Osteocyte (in vitro differentiated cells): Measurements from ENCODE around the gene SUCO. TPM values are rescaled to one million over a fixed set of nuclear protein-coding genes. Genes with fewer than 3 reads are reported as not detected.

Experiments used
- DNase-seq: peaks from one replicate; pipeline ENCODE4 v3.0.0; 2021; ENCODE audit warnings: mixed read lengths; ENCODE audit not compliant: unreplicated experiment; ENCODE audit errors: extremely low spot score
- H3K27ac Mint-ChIP-seq: one replicate; pipeline ENCODE4 v1.8.0; 2021; ENCODE audit warnings: mild to moderate bottlenecking, mixed read lengths; ENCODE audit not compliant: unreplicated experiment
- H3K27me3 Mint-ChIP-seq: one replicate; pipeline ENCODE4 v1.8.0; 2021; ENCODE audit warnings: mixed read lengths; ENCODE audit not compliant: unreplicated experiment
- H3K36me3 Mint-ChIP-seq: one replicate; pipeline ENCODE4 v1.8.0; 2021; ENCODE audit warnings: mixed read lengths; ENCODE audit not compliant: unreplicated experiment
- H3K4me1 Mint-ChIP-seq: one replicate; pipeline ENCODE4 v1.8.0; 2021; ENCODE audit warnings: mixed read lengths; ENCODE audit not compliant: unreplicated experiment
- H3K4me3 Mint-ChIP-seq: one replicate; pipeline ENCODE4 v1.8.0; 2021; ENCODE audit warnings: mild to moderate bottlenecking, moderate library complexity, mixed read lengths; ENCODE audit not compliant: unreplicated experiment
- H3K9me3 Mint-ChIP-seq: one replicate; pipeline ENCODE4 v1.8.0; 2021; ENCODE audit warnings: mixed read lengths; ENCODE audit not compliant: unreplicated experiment
- CTCF ChIP-seq: fragments of 200-600 bp; sonication (generic); IDR thresholded peaks from 2 replicates; pipeline ENCODE4 v1.5.0; 2021; ENCODE audit warnings: antibody characterized with exemption, mild to moderate bottlenecking, moderate library complexity
- long read RNA-seq: library from polyadenylated mRNA; unstranded; transcript quantifications from one replicate; pipeline ENCODE4 v2.0.0, GENCODE V29; 2021
- total RNA-seq: library from RNA; stranded (reverse); gene quantifications from 2 replicates; pipeline ENCODE4 v1.2.1, GENCODE V29; 2021

Gene SUCO
- total RNA-seq, result 30.4 and 30.7 TPM in 2 replicates
- long read RNA-seq, partial matches to known transcripts, result 18 of 26 reads
- long read RNA-seq, other reads (novel, unspliced or antisense), result 4 of 26 reads

GRCh38 chr1:172532700-172533512 is at the start of gene SUCO:
SUCO (plus strand) TSS chr1:172533150; CDS start chr1:172533436, 286 bp downstream.
- H3K4me3 Mint-ChIP-seq, result peak within 1 kb of the TSS; percentile 93
- H3K27ac Mint-ChIP-seq, result peak within 1 kb of the TSS; percentile 100
- DNase-seq, result peak; percentile 100
- TF ChIP-seq CTCF, result peak; percentile 37
- no peaks in the 10 kb centered on the region for H3K9me3 Mint-ChIP-seq
- peaks cover 32% of the 10 kb centered on the region for H3K4me1 Mint-ChIP-seq
- H3K27me3 Mint-ChIP-seq, result peaks cover 10% of the 10 kb centered on the region
- no peaks in the 10 kb centered on the region for H3K36me3 Mint-ChIP-seq

DNA sequence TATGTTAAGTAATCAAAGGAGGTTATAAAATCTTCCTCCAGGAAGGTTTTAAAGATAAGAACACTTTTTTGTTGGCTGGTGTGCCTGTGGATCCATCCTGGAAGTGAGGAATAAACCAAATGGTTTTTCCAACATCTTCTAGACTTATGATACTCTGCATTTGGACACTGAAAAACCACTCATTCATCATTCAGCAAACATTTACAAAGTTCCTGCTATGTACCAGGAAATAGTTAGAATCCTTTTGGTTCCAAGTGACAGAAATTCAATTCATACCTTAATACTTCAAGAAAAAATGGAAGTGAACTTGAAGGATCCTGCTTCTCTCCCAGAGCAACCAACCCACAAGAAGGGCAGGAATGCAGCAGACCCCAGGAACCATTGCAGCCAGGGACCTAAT is 49.5 kb upstream of the SUCO start:
- H3K36me3 Mint-ChIP-seq, result no peaks in the 10 kb centered on the region
- TF ChIP-seq CTCF, result no peak
- H3K9me3 Mint-ChIP-seq, result no peaks in the 10 kb centered on the region
- H3K4me3 Mint-ChIP-seq, result no peak overlapping the region
- H3K4me1 Mint-ChIP-seq, result no peaks in the 10 kb centered on the region
- DNase-seq, result no peak
- no peak overlapping the region for H3K27ac Mint-ChIP-seq
- peaks cover 52% of the 10 kb centered on the region for H3K27me3 Mint-ChIP-seq

DNA sequence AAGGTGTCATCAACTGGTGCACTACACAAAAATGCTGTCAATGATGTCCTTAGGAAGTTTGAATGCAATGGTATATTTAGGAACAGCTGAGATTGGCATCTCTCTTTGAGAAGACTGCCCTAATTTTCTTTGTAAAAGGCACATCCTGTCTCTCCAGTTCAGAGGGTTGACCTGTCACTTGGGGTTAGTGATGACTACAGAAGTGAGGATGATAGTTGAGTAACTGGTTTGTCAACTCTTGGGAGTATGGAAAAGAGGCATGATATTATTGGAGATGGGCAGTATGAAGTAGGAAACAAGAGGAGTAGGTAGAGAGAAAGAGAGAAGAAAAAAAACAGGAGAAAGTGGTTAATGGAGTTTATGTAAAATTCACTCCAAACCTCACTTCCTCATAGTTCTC is 48.7 kb upstream of the SUCO start:
- Mint-ChIP-seq H3K4me3 (no peak overlapping the region), H3K4me1 (no peaks in the 10 kb centered on the region), H3K9me3 (no peaks in the 10 kb centered on the region), H3K27me3 (peaks cover 59% of the 10 kb centered on the region), H3K36me3 (peaks cover 2% of the 10 kb centered on the region), H3K27ac (no peak overlapping the region)
- DNase-seq, result no peak
- TF ChIP-seq CTCF, result no peak

GRCh38 chr1:172485626-172486025 is 47.3 kb upstream of the SUCO start:
- no peaks in the 10 kb centered on the region for H3K9me3 Mint-ChIP-seq
- peaks cover 54% of the 10 kb centered on the region for H3K27me3 Mint-ChIP-seq
- H3K4me1 Mint-ChIP-seq, result no peaks in the 10 kb centered on the region
- no peak overlapping the region for H3K4me3 Mint-ChIP-seq
- H3K36me3 Mint-ChIP-seq, result peaks cover 2% of the 10 kb centered on the region
- DNase-seq, result no peak
- no peak for TF ChIP-seq CTCF
- no peak overlapping the region for H3K27ac Mint-ChIP-seq

DNA sequence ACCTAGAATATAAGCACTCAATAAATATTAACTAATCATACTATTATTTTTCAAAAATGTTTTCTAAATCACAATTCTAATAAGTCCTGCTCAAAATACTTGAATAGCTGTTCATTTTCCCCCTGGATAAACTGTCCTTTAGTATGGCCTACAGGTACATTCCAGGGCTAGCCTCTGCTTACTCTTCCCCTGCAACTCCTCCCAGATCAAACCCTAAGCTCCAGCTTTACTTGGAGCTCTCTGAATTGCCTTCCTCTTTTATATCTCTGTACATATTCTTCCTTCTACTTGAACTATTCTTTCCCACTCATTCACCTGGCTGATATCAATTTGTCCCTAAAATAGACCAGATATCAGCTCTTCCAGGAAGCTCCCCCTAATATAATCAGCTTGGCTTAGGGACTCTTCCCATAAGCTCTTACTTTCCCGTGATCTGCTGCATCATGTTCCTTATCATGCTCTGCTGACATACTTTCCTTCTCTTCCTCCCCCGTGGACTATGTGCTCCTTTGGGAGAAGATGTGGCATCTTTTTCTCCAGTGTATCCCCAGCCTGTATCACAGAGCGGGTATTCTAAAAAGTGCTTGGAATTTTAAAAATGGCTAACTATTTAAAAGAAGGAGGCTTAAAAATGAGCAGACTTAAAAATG is 46.0 kb upstream of the SUCO start:
- DNase-seq, result no peak
- H3K36me3 Mint-ChIP-seq, result peaks cover 2% of the 10 kb centered on the region
- H3K9me3 Mint-ChIP-seq, result no peaks in the 10 kb centered on the region
- no peak overlapping the region for H3K27ac Mint-ChIP-seq
- TF ChIP-seq CTCF, result no peak
- no peaks in the 10 kb centered on the region for H3K4me1 Mint-ChIP-seq
- peaks cover 46% of the 10 kb centered on the region for H3K27me3 Mint-ChIP-seq
- no peak overlapping the region for H3K4me3 Mint-ChIP-seq
